Ishikawa (cell line): Measurements from ENCODE around the gene PREPL.

Source experiments
- CEBPB ChIP-seq: IDR thresholded peaks from 2 replicates; pipeline ENCODE4 v1.6.1; 2012
- CREB1 ChIP-seq: IDR thresholded peaks from 2 replicates; pipeline ENCODE4 v1.6.1; 2012; ENCODE audit warnings: low read depth
- EGR1 ChIP-seq: IDR thresholded peaks from 2 replicates; pipeline ENCODE4 v1.6.1; 2012
- EP300 ChIP-seq: IDR thresholded peaks from 2 replicates; pipeline ENCODE4 v1.6.1; 2012; ENCODE audit warnings: borderline replicate concordance
- FOXM1 ChIP-seq: IDR thresholded peaks from 2 replicates; pipeline ENCODE4 v1.6.1; 2012; ENCODE audit warnings: low read depth, borderline replicate concordance
- MAX ChIP-seq: IDR thresholded peaks from 2 replicates; pipeline ENCODE4 v1.6.1; 2012
- NFIC ChIP-seq: IDR thresholded peaks from 2 replicates; pipeline ENCODE4 v1.6.1; 2012
- RAD21 ChIP-seq: IDR thresholded peaks from 2 replicates; pipeline ENCODE4 v1.6.1; 2012; ENCODE audit warnings: low read depth
- REST ChIP-seq: IDR thresholded peaks from 2 replicates; pipeline ENCODE4 v1.6.1; 2012; ENCODE audit warnings: low read depth, mild to moderate bottlenecking
- TAF1 ChIP-seq: IDR thresholded peaks from 2 replicates; pipeline ENCODE4 v1.6.1; 2012; ENCODE audit warnings: low read depth, mild to moderate bottlenecking
- TCF12 ChIP-seq: IDR thresholded peaks from 2 replicates; pipeline ENCODE4 v1.6.1; 2012; ENCODE audit warnings: low read depth
- TEAD4 ChIP-seq: IDR thresholded peaks from 2 replicates; pipeline ENCODE4 v1.6.1; 2012
- USF1 ChIP-seq: IDR thresholded peaks from 2 replicates; pipeline ENCODE4 v1.6.1; 2012
- ZBTB7A ChIP-seq: IDR thresholded peaks from 2 replicates; pipeline ENCODE4 v1.6.1; 2012; ENCODE audit warnings: low read depth

Gene PREPL

GRCh38 chr2:44267796-44268648, 93.3 kb downstream of the PREPL start:
- TF ChIP-seq CREB1 = 0 out of 2 replicates have a peak, but pooled peaks have one; percentile 53
- TF ChIP-seq FOXM1 = no peak
- TF ChIP-seq RAD21 = no peak
- peak; percentile 66; the same call in 1 of the 2 replicates for TF ChIP-seq TEAD4
- no peak for TF ChIP-seq CEBPB
- TF ChIP-seq NFIC = no peak
- no peak for TF ChIP-seq TCF12
- TF ChIP-seq REST = no peak
- no peak for TF ChIP-seq MAX
- TF ChIP-seq USF1 = no peak
- TF ChIP-seq ZBTB7A = no peak
- no peak for TF ChIP-seq EGR1
- no peak; the same call in 1 of the 2 replicates for TF ChIP-seq EP300
- no peak for TF ChIP-seq TAF1
